CD4-positive, alpha-beta T cell treated with Interleukin-12 subunit alpha and Interleukin-12 subunit beta, for 1 hour (primary cell): ENCODE measurements around the gene MICAL2.
A peak's percentile ranks its signal among the peaks of the same experiment; 100 is the strongest.

Source experiments
- DNase-seq: peaks from one replicate; pipeline ENCODE4 v3.0.0-alpha.2; 2020

The MICAL2 gene

GRCh38 chr11:12278766-12279671, 168.6 kb downstream of the MICAL2 start:
- no peak for DNase-seq

DNA sequence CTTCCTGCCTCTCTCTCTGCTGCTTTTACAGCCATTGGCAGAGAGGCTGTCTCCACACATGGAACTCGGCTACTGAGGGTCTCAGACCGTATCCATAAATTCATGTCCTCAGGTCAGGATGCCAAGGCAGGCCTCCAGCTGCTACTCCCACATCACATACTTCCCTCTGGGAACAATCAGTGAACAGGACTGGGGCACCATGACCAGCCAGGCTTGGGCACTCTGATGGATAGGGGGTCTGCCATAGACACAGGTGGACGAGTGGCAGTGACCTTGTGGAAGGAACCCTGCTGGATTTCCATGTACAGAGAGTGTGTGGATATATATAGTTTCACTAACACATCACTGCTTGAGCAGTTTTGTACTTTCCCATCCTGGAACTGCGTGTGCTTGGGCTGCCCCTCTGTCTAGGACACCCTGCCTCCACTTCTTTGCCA, 169.3 kb downstream of the MICAL2 start:
- DNase-seq = no peak

DNA sequence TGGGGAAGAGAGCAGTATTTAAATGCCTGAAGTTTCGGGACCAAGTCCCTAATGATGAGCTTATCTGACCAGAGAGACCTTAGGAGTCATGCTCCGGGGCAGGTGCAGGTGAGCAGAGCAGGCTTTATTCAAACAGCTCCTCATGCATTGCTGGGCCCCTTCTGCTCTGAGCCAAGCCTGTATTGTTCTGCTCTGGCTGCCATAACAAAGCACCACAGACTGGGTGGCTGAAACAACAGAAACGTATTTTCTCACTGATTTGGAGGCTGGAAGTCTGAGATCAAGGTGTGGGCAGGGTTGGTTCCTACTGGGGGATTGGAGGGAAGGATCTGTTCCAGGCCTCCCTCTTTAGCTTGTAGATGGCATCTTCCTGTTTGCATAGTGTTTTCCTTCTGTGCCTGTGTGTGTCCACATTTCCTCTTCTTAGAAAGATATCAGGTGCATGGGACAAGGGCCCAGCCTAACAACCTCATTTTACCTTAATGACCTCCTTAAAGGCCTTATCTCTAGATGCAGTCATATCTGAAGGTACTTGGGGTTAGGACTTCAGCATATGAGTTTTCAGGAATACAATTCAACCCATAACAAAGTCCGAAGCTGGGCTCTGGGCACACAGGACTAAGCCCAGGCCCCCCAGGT, 169.9 kb downstream of the MICAL2 start:
- no peak for DNase-seq

GRCh38 chr11:12280838-12281565, 170.6 kb downstream of the MICAL2 start:
- DNase-seq = no peak

GRCh38 chr11:12281571-12282478, 171.4 kb downstream of the MICAL2 start:
- peak; percentile 75 for DNase-seq

GRCh38 chr11:12282676-12283075, 172.3 kb downstream of the MICAL2 start:
- no peak for DNase-seq

GRCh38 chr11:12284316-12285050, 174.1 kb downstream of the MICAL2 start:
- no peak for DNase-seq

DNA sequence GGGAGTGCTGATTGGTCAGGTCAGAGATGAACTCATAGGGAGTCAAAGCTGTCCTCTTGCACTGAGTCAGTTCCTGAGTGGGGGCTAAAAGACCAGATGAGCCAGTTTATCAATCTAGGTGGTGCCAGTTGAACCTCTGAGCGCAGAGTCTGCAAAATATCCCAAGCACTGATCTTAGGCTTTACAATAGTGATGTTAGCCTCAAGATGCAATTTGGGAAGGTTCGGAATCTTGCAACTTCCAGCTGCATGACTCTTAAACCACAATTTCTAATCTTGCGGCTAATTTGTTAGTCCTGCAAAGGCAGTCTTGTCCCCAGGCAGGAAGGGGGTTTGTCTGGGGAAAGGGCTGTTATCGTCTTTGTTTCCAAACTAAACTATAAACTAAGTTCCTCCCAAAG, 174.7 kb downstream of the MICAL2 start:
- DNase-seq = no peak

DNA sequence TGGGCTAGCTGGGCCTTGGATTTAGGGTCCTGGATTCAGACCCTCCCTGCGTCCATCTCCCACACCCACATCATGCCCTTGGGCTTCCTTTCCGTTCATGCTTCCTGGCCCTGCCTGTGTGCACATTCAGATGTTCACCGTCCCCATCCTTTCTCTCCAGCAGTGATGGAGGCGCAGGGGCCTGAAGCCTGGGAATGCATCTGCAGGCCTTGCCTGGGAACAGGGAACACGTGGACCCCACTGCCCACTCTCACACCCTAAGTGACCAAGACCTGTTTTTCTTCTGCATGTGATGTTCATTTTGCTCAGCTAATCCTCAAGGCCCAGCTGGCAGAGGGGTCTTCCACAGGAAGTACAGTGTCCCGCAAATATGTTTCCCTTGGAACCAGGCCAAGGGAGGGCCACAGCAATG, 175.4 kb downstream of the MICAL2 start:
- no peak for DNase-seq

DNA sequence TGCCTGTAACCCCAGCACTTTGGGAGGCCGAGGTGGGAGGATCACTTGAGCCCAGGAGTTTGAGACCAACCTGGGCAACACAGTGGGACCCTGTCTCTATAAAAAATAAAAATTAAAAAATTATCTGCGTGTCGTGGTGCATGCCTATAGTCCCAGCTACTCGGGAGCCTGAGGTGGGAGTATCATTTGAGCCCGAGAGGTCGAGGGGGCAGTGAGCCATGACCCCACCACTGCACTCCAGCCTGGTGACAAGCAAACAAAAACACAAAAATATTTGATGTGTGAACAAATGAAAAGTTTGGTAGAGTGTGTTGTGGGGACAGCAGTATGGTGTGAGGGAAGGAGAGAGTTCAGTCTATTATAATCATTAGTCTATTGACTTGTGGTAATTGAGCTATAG, 176.2 kb downstream of the MICAL2 start:
- DNase-seq = no peak

- DNase-seq = no peak
These were observed 176.6 kb downstream of the MICAL2 start for GRCh38 chr11:12287009-12287373.

GRCh38 chr11:12287374-12288211, 177.2 kb downstream of the MICAL2 start:
- DNase-seq = no peak

GRCh38 chr11:12288212-12288930, 178.0 kb downstream of the MICAL2 start:
- DNase-seq = peak; percentile 46

GRCh38 chr11:12288931-12289666, 178.7 kb downstream of the MICAL2 start:
- no peak for DNase-seq

- DNase-seq = no peak
These were observed 179.5 kb downstream of the MICAL2 start for GRCh38 chr11:12289667-12290476.

- no peak for DNase-seq
These were observed 180.1 kb downstream of the MICAL2 start for GRCh38 chr11:12290477-12290922.

DNA sequence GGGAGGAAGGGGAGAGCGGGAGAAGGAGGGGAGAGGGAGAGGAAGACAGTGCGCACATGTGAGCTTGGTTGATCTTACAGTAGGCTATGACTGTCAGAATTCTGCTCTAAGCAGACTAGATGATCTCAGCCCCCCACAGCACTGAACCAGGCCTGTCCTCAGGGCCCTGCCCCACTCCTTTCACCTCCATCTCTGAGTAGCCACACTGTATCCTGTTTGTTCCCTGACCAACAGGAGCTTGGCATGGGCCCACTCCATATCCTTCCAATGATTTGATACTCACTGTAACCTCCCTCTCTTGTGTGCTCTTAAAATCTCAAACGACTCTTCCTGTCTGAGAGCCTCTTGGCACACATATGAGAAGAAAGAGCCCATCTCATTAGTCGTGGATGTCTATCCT, 180.9 kb downstream of the MICAL2 start:
- no peak for DNase-seq

- DNase-seq = no peak
These were observed 181.4 kb downstream of the MICAL2 start for GRCh38 chr11:12291766-12292165.
